Mesendoderm (in vitro differentiated cells): ENCODE data around the gene ESRRA. TPM values are rescaled to one million over a fixed set of nuclear protein-coding genes. Genes with fewer than 3 reads are reported as not detected.

ENCODE experiments used
- DNase-seq: peaks from one replicate; pipeline ENCODE4 v3.0.0; 2013
- H2AK5ac ChIP-seq: 2 replicates; pipeline ENCODE4 v1.6.1; 2013; ENCODE audit warnings: low read length, inconsistent platforms
- H2BK120ac ChIP-seq: 2 replicates; pipeline ENCODE4 v1.6.1; 2013; ENCODE audit warnings: low read depth, mild to moderate bottlenecking, low read length, moderate library complexity, mixed read lengths
- H2BK15ac ChIP-seq: replicated peaks from 2 replicates; pipeline ENCODE4 v1.6.1; 2013; ENCODE audit warnings: low read depth, mild to moderate bottlenecking, moderate library complexity
- H2BK5ac ChIP-seq: 2 replicates; pipeline ENCODE4 v1.6.1; 2013; ENCODE audit warnings: low read length, inconsistent platforms
- H3K18ac ChIP-seq: 2 replicates; pipeline ENCODE4 v1.6.1; 2013; ENCODE audit warnings: mild to moderate bottlenecking, low read length, mixed read lengths
- H3K23ac ChIP-seq: one replicate; pipeline ENCODE4 v1.6.1; 2013; ENCODE audit warnings: low read length
- H3K27ac ChIP-seq: 2 replicates; pipeline ENCODE4 v1.5.1; 2013; ENCODE audit warnings: low read depth, mild to moderate bottlenecking, inconsistent platforms, low read length, moderate library complexity
- H3K27me3 ChIP-seq: 2 replicates; pipeline ENCODE4 v1.6.1; 2013; ENCODE audit warnings: low read length, control low read depth, mild to moderate bottlenecking, inconsistent platforms; ENCODE audit not compliant: insufficient read depth, poor library complexity
- H3K36me3 ChIP-seq: 2 replicates; pipeline ENCODE4 v1.6.1; 2013; ENCODE audit warnings: low read length, inconsistent platforms; ENCODE audit not compliant: control insufficient read depth, insufficient read depth
- H3K4ac ChIP-seq: one replicate; pipeline ENCODE4 v1.6.1; 2013; ENCODE audit warnings: low read depth, mild to moderate bottlenecking, low read length, moderate library complexity
- H3K4me1 ChIP-seq: 2 replicates; pipeline ENCODE4 v1.6.1; 2013; ENCODE audit warnings: low read depth, low read length, inconsistent platforms; ENCODE audit not compliant: control insufficient read depth
- H3K4me2 ChIP-seq: 2 replicates; pipeline ENCODE4 v1.6.1; 2013; ENCODE audit warnings: low read length
- H3K4me3 ChIP-seq: 2 replicates; pipeline ENCODE4 v1.5.1; 2013; ENCODE audit warnings: mild to moderate bottlenecking, low read length
- H3K56ac ChIP-seq: one replicate; pipeline ENCODE4 v1.6.1; 2013; ENCODE audit warnings: low read length
- H3K79me1 ChIP-seq: 2 replicates; pipeline ENCODE4 v1.6.1; 2013; ENCODE audit warnings: low read length, inconsistent platforms
- H3K79me2 ChIP-seq: 2 replicates; pipeline ENCODE4 v1.6.1; 2013; ENCODE audit warnings: mild to moderate bottlenecking, low read length; ENCODE audit not compliant: control insufficient read depth, insufficient read depth
- H3K9ac ChIP-seq: 2 replicates; pipeline ENCODE4 v1.6.1; 2013; ENCODE audit warnings: low read length, inconsistent platforms
- H4K5ac ChIP-seq: one replicate; pipeline ENCODE4 v1.6.1; 2013; ENCODE audit warnings: low read length
- H4K8ac ChIP-seq: one replicate; pipeline ENCODE4 v1.6.1; 2013; ENCODE audit warnings: low read depth, mild to moderate bottlenecking, control low read depth, low read length, moderate library complexity
- WGBS: extraction: QIAGEN DNeasy Blood & Tissue Kit; methylation state at CpG from one replicate; pipeline ENCODE4 v1.1.7; 2013; ENCODE audit warnings: low lambda C conversion rate, missing lambda C conversion rate; ENCODE audit not compliant: insufficient coverage; ENCODE audit errors: extremely low coverage; 5-methylcytosine and 5-hydroxymethylcytosine counted together
- polyA plus RNA-seq, 2 experiments: library from polyadenylated mRNA; stranded (reverse); fragments of 200-250 nt; gene quantifications; one replicate each; pipeline ENCODE4 v1.2.3, GENCODE V29; 2013

ESRRA gene
- polyA plus RNA-seq (2013, experiment 1 of 2), result 9.3 TPM
- polyA plus RNA-seq (2013, experiment 2 of 2), result 8.3 TPM

- DNase-seq, result peak; percentile 99
- Histone ChIP-seq H3K9ac (peak within 1 kb of the TSS; percentile 86), H2BK15ac (no peak within 1 kb of the TSS), H3K4me3 (peak within 1 kb of the TSS; percentile 79), H4K8ac (no peak within 1 kb of the TSS), H3K27me3 (peaks cover 4% of the 10 kb centered on the region), H3K36me3 (no peaks in the 10 kb centered on the region), H3K79me1 (peaks cover 9% of the 10 kb centered on the region), H4K5ac (no peak within 1 kb of the TSS), H3K4me1 (peaks cover 4% of the 10 kb centered on the region), H2AK5ac (peak within 1 kb of the TSS; percentile 95), H3K27ac (peak within 1 kb of the TSS; percentile 81), H3K18ac (peak within 1 kb of the TSS; percentile 86), H3K23ac (peak within 1 kb of the TSS; percentile 90), H2BK120ac (no peak within 1 kb of the TSS), H3K56ac (peak within 1 kb of the TSS; percentile 91), H3K4me2 (peak within 1 kb of the TSS; percentile 64), H3K4ac (peak within 1 kb of the TSS; percentile 41), H3K79me2 (peaks cover 7% of the 10 kb centered on the region), H2BK5ac (peak within 1 kb of the TSS; percentile 60)
- no CpG with 5 or more reads among the region's 81 CpGs for WGBS
These were observed at the start of gene ESRRA for GRCh38 chr11:64305075-64305690. Gene ESRRA (plus strand): TSS chr11:64305524. CDS start chr11:64307180, 1,656 bp downstream.

GRCh38 chr11:64256300-64256699, 49.0 kb upstream of the ESRRA start:
- H4K8ac ChIP-seq, result no peak overlapping the region
- H3K27ac ChIP-seq, result no peak overlapping the region
- H3K4me2 ChIP-seq, result no peak overlapping the region
- H3K36me3 ChIP-seq, result peaks cover 11% of the 10 kb centered on the region
- peaks cover 13% of the 10 kb centered on the region for H3K79me1 ChIP-seq
- no peak overlapping the region for H2BK5ac ChIP-seq
- no peak overlapping the region for H3K9ac ChIP-seq
- H3K4ac ChIP-seq, result no peak overlapping the region
- H3K4me3 ChIP-seq, result no peak overlapping the region
- H4K5ac ChIP-seq, result no peak overlapping the region
- no peak overlapping the region for H3K56ac ChIP-seq
- WGBS, result no CpG with 5 or more reads among the region's 15 CpGs
- no peak for DNase-seq
- no peak overlapping the region for H3K23ac ChIP-seq
- peaks cover 12% of the 10 kb centered on the region for H3K79me2 ChIP-seq
- no peak overlapping the region for H2BK15ac ChIP-seq
- no peak overlapping the region for H3K18ac ChIP-seq
- H3K4me1 ChIP-seq, result no peaks in the 10 kb centered on the region
- no peak overlapping the region for H2BK120ac ChIP-seq
- H3K27me3 ChIP-seq, result no peaks in the 10 kb centered on the region
- no peak overlapping the region for H2AK5ac ChIP-seq

GRCh38 chr11:64258356-64258755, 47.0 kb upstream of the ESRRA start:
- Histone ChIP-seq H3K9ac (no peak overlapping the region), H3K79me2 (peaks cover under 1% of the 10 kb centered on the region), H2BK5ac (no peak overlapping the region), H3K79me1 (peaks cover 5% of the 10 kb centered on the region), H3K23ac (no peak overlapping the region), H3K56ac (no peak overlapping the region), H3K4ac (no peak overlapping the region), H3K27me3 (no peaks in the 10 kb centered on the region), H2AK5ac (no peak overlapping the region), H3K4me3 (no peak overlapping the region), H3K27ac (no peak overlapping the region), H3K4me2 (no peak overlapping the region), H3K4me1 (no peaks in the 10 kb centered on the region), H4K8ac (no peak overlapping the region), H3K18ac (no peak overlapping the region), H3K36me3 (peaks cover 14% of the 10 kb centered on the region), H4K5ac (no peak overlapping the region), H2BK120ac (no peak overlapping the region), H2BK15ac (no peak overlapping the region)
- no CpG with 5 or more reads among the region's 24 CpGs for WGBS
- DNase-seq, result no peak

GRCh38 chr11:64258946-64259532, 46.3 kb upstream of the ESRRA start:
- no peak overlapping the region for H3K4me2 ChIP-seq
- no peaks in the 10 kb centered on the region for H3K27me3 ChIP-seq
- H3K4me1 ChIP-seq, result no peaks in the 10 kb centered on the region
- H3K56ac ChIP-seq, result no peak overlapping the region
- WGBS, result no CpG with 5 or more reads among the region's 32 CpGs
- peaks cover 17% of the 10 kb centered on the region for H3K36me3 ChIP-seq
- no peak overlapping the region for H3K18ac ChIP-seq
- peaks cover 3% of the 10 kb centered on the region for H3K79me1 ChIP-seq
- no peak overlapping the region for H4K8ac ChIP-seq
- H3K79me2 ChIP-seq, result no peaks in the 10 kb centered on the region
- no peak overlapping the region for H4K5ac ChIP-seq
- H3K4me3 ChIP-seq, result no peak overlapping the region
- H2BK120ac ChIP-seq, result no peak overlapping the region
- H2BK15ac ChIP-seq, result no peak overlapping the region
- DNase-seq, result no peak
- H2AK5ac ChIP-seq, result no peak overlapping the region
- H3K27ac ChIP-seq, result no peak overlapping the region
- no peak overlapping the region for H2BK5ac ChIP-seq
- H3K9ac ChIP-seq, result no peak overlapping the region
- no peak overlapping the region for H3K4ac ChIP-seq
- H3K23ac ChIP-seq, result no peak overlapping the region

- no peak overlapping the region for H3K56ac ChIP-seq
- no peak for DNase-seq
- no peak overlapping the region for H3K9ac ChIP-seq
- no peak overlapping the region for H4K5ac ChIP-seq
- peaks cover 20% of the 10 kb centered on the region for H3K36me3 ChIP-seq
- no peak overlapping the region for H4K8ac ChIP-seq
- H2BK5ac ChIP-seq, result no peak overlapping the region
- WGBS, result no CpG with 5 or more reads among the region's 4 CpGs
- no peaks in the 10 kb centered on the region for H3K27me3 ChIP-seq
- no peak overlapping the region for H3K4me2 ChIP-seq
- no peak overlapping the region for H2AK5ac ChIP-seq
- H3K79me2 ChIP-seq, result no peaks in the 10 kb centered on the region
- H3K23ac ChIP-seq, result no peak overlapping the region
- H2BK15ac ChIP-seq, result no peak overlapping the region
- H3K4ac ChIP-seq, result no peak overlapping the region
- H3K18ac ChIP-seq, result no peak overlapping the region
- no peaks in the 10 kb centered on the region for H3K79me1 ChIP-seq
- no peak overlapping the region for H3K27ac ChIP-seq
- no peak overlapping the region for H2BK120ac ChIP-seq
- H3K4me3 ChIP-seq, result no peak overlapping the region
- no peaks in the 10 kb centered on the region for H3K4me1 ChIP-seq
These were observed 45.7 kb upstream of the ESRRA start for GRCh38 chr11:64259533-64260067.
